HepG2 (cell line): Measurements from ENCODE around the gene SP7.
"Not testable (repeated sequence)": the region's sequence is repeated elsewhere in the genome, so short reads cannot be mapped to it uniquely, and the experiment has no call there.

Source experiments
- CBX1 ChIP-seq: IDR thresholded peaks from one replicate; pipeline ENCODE4 v1.6.1; 2016; ENCODE audit warnings: antibody characterized with exemption, low read depth
- CEBPB ChIP-seq: IDR thresholded peaks from 2 replicates; pipeline ENCODE4 v1.6.1; 2011; ENCODE audit warnings: low read depth, low read length, improper control_type of control experiment, borderline replicate concordance
- CTCF ChIP-seq: sonication (generic); formaldehyde crosslinking; IDR thresholded peaks from 2 replicates; pipeline ENCODE4 v1.5.0; 2020; ENCODE audit warnings: mild to moderate bottlenecking, missing genetic modification reagents, moderate library complexity
- EP300 ChIP-seq, 3 experiments: sonication (generic) in 1 of 3; formaldehyde crosslinking in 1 of 3; IDR thresholded peaks; 2 replicates each; pipeline versions ENCODE4 v1.5.1 to v1.6.1; 2011 to 2020; ENCODE audit warnings: low read depth in 2 of 3, low read length in 2 of 3, borderline replicate concordance in 1 of 3, improper control_type of control experiment in 1 of 3, mild to moderate bottlenecking in 1 of 3, missing genetic modification reagents in 1 of 3, moderate library complexity in 1 of 3
- HOXA5 ChIP-seq: sonication (generic); formaldehyde crosslinking; IDR thresholded peaks from 2 replicates; pipeline ENCODE4 v1.4.0; 2020; ENCODE audit warnings: missing genetic modification reagents
- JDP2 ChIP-seq: sonication (generic); formaldehyde crosslinking; IDR thresholded peaks from 2 replicates; pipeline ENCODE4 v1.8.1; 2022; ENCODE audit warnings: missing genetic modification reagents, borderline replicate concordance
- NFIC ChIP-seq: IDR thresholded peaks from 2 replicates; pipeline ENCODE4 v1.6.1; 2012; ENCODE audit warnings: mild to moderate bottlenecking, low read length, inconsistent platforms
- SP2 ChIP-seq: sonication (generic); formaldehyde crosslinking; IDR thresholded peaks from 2 replicates; pipeline ENCODE4 v1.5.1; 2020; ENCODE audit warnings: mild to moderate bottlenecking, missing genetic modification reagents
- ZNF17 ChIP-seq: sonication (generic); formaldehyde crosslinking; IDR thresholded peaks from 2 replicates; pipeline ENCODE4 v1.5.0; 2020; ENCODE audit warnings: mild to moderate bottlenecking, missing genetic modification reagents
- ZNF274 ChIP-seq: sonication (generic); formaldehyde crosslinking; IDR thresholded peaks from 2 replicates; pipeline ENCODE4 v1.5.1; 2020; ENCODE audit warnings: mild to moderate bottlenecking, missing genetic modification reagents
- ZNF326 ChIP-seq: sonication (generic); formaldehyde crosslinking; IDR thresholded peaks from 2 replicates; pipeline ENCODE4 v1.4.0; 2020; ENCODE audit warnings: missing genetic modification reagents, borderline replicate concordance
- ZNF782 ChIP-seq: sonication (generic); formaldehyde crosslinking; IDR thresholded peaks from 2 replicates; pipeline ENCODE4 v1.4.0; 2020; ENCODE audit warnings: missing genetic modification reagents, mild to moderate bottlenecking, borderline replicate concordance

GRCh38 chr12:53374277-53374676 lies 38.1 kb upstream of the SP7 start:
- TF ChIP-seq EP300 (IDR thresholded peaks at IDR 0.05; ENCODE audit: low read depth in 2 of 2, low read length in 2 of 2); EP300 (CRISPR knock-in tag; IDR thresholded peaks at IDR 0.05; ENCODE audit: borderline replicate concordance); CTCF (CRISPR knock-in tag); CEBPB; HOXA5; ZNF326 (CRISPR knock-in tag); JDP2 (CRISPR knock-in tag); SP2 (CRISPR knock-in tag); NFIC; ZNF274; CBX1; ZNF782; ZNF17 (CRISPR knock-in tag): not testable (repeated sequence)
